NB4 (cell line): ENCODE results near the gene HMCN2.
A peak's percentile ranks its signal among the peaks of the same experiment; 100 is the strongest.

ENCODE experiments used
- DNase-seq: peaks from one replicate; pipeline ENCODE4 v3.0.0; 2010; ENCODE audit warnings: low read depth
- H3K4me3 ChIP-seq: one replicate; pipeline ENCODE4 v1.5.1; 2011; ENCODE audit warnings: mild to moderate bottlenecking, low read depth, low read length, moderate library complexity
- CTCF ChIP-seq: IDR thresholded peaks from one replicate; pipeline ENCODE4 v1.5.1; 2012; ENCODE audit warnings: low read depth, low read length
- MYC ChIP-seq: IDR thresholded peaks from 2 replicates; pipeline ENCODE4 v1.6.1; 2011; ENCODE audit warnings: low read depth, low read length
- POLR2A ChIP-seq: IDR thresholded peaks from 2 replicates; pipeline ENCODE4 v1.6.1; 2011; ENCODE audit warnings: mild to moderate bottlenecking; ENCODE audit not compliant: insufficient read length; ENCODE audit errors: extremely low read depth
- TF ChIP-seq, protein P1 (sequence below): IDR thresholded peaks from 2 replicates; pipeline ENCODE4 v1.6.1; 2011; ENCODE audit warnings: low read depth, low read length

The HMCN2 gene

GRCh38 chr9:130237763-130238524, 27.6 kb upstream of the HMCN2 start:
- peak; percentile 87 for DNase-seq
- 0 out of 2 replicates have a peak, but pooled peaks have one; percentile 40 for TF ChIP-seq MYC
- TF ChIP-seq CTCF, result no peak
- TF ChIP-seq POLR2A, result no peak
- TF ChIP-seq, protein P1, sequence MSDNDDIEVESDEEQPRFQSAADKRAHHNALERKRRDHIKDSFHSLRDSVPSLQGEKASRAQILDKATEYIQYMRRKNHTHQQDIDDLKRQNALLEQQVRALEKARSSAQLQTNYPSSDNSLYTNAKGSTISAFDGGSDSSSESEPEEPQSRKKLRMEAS, result peak; percentile 66; the same call in 1 of the 2 replicates
- H3K4me3 ChIP-seq, result peak overlapping the region; percentile 21

GRCh38 chr9:130239363-130239695, 26.2 kb upstream of the HMCN2 start:
- no peak for DNase-seq
- TF ChIP-seq POLR2A, result no peak
- TF ChIP-seq, protein P1, result no peak
- no peak overlapping the region for H3K4me3 ChIP-seq

GRCh38 chr9:130239741-130240241, 25.8 kb upstream of the HMCN2 start:
- no peak for DNase-seq
- no peak overlapping the region for H3K4me3 ChIP-seq
- TF ChIP-seq, protein P1, result no peak
- no peak for TF ChIP-seq CTCF
- TF ChIP-seq POLR2A, result no peak
- TF ChIP-seq MYC, result no peak

DNA sequence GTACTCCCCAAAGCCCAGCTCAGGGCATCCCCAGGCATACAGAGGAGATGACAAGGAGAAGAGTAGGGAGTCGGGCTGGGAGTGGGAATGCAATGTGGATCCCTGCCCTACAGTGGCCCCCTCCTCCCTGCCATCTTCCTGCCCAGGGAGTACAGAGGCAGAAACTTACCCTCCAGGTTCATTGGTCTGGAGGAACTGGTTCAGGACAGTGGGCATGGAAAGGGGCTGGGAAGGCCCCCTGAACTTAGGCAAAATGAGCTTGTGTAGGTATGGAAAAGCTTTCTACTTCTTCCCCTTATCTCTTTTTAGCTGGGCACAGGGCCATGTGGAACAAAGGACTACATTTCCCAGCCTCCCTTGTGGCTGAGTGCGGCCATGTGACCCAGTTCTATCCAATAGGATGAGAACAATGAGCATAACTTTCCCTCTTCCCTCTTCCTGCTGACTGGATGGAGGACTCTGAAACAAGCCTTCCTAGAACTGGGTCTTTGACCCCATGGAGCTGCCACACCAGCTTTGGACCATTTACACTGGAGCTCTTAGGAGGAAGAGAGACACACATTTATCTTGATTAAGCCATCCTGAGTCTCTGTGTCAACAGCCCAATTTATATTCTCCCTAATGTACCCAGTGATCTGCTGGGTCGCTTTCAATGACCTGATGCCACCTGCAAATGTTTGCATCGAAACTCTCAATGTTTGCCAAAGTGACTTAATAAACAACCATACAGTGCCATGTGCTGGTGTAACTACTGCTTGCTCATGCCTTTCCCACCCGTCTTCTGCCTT, 25.0 kb upstream of the HMCN2 start:
- TF ChIP-seq POLR2A (no peak), MYC (peak; percentile 68; the same call in 1 of the 2 replicates)
- TF ChIP-seq, protein P1, result peak; percentile 96
- DNase-seq, result peak; percentile 79
- no peak overlapping the region for H3K4me3 ChIP-seq

DNA sequence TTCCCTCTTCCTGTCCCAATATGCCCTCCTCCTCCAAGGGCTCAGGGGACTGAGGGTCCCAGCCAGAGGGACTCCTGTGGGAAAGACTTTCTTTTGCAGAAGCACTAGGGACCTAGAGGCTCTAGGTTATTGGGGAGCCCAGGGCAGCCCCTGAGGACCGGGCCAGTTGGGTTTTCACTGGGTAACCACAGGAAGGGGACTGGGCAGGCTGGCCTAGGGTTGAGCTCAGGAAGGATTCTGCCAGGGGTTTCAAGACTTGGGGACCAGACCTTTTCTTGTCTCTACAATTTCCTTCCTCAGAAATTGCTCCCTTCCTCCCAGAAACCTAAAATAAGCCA, 24.4 kb upstream of the HMCN2 start:
- TF ChIP-seq, protein P1, result no peak
- TF ChIP-seq CTCF, result no peak
- no peak for TF ChIP-seq MYC
- no peak for TF ChIP-seq POLR2A

DNA sequence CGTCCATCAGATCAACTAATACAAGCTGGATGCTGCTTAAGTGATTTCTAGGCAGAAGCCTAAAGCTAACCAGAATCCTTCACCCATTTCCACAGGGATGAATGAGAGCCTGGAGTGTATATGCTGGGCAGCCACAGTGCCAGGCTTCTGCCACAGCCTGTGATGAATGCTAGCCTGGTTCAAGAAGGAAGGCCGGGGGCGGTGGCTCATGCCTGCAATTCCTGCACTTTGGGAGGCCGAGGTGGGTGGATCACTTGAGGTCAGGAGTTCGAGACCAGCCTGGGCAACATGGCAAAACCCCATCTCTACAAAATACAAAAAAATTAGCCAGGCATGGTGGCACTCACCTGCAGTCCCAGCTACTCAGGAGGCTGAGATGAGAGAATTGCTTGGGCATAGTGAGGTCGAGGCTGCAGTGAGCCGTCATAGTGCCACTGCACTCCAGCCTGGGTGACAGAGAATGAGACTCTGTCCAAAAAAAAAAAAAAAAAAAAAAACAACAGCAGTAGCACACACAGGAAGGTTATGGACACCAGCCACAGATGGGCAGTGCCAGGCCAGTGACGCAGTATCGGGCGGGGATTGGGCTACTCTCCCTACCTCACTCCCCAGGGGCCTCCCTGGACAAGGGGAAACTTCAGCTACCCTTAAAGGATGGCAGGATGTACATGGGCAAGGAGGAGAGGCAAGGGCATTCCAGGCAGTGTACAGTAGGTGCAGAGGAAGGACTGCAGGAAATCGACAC, 23.1 kb upstream of the HMCN2 start:
- TF ChIP-seq MYC (no peak), CTCF (no peak), POLR2A (no peak)
- TF ChIP-seq, protein P1, result no peak
- DNase-seq, result no peak
- H3K4me3 ChIP-seq, result no peak overlapping the region

More for the DNA sequence above, 24.4 kb upstream of the HMCN2 start:
- no peak overlapping the region for H3K4me3 ChIP-seq
- no peak for DNase-seq
